Neural cell (in vitro differentiated cells): ENCODE data around the gene BPGM. TPM values are rescaled to one million over a fixed set of nuclear protein-coding genes. Genes with fewer than 3 reads are reported as not detected.

Source experiments
- H2AFZ ChIP-seq: fragments of 200-600, 300-800 bp; sonication (generic), shearing (Covaris generic); 2 replicates; pipeline ENCODE4 v1.6.0; 2014; ENCODE audit warnings: low read depth, mild to moderate bottlenecking, antibody characterized with exemption, low read length, moderate library complexity
- H3F3A ChIP-seq: fragments of 200-600 bp; shearing (Covaris generic); 2 replicates; pipeline ENCODE4 v1.6.1; 2016; ENCODE audit warnings: mild to moderate bottlenecking, moderate library complexity, mixed read lengths, antibody characterized with exemption, low read length; ENCODE audit not compliant: insufficient read depth, poor library complexity, severe bottlenecking
- H3K27ac ChIP-seq: fragments of 200-600, 300-800 bp; sonication (generic), shearing (Covaris generic); 2 replicates; pipeline ENCODE4 v1.5.1; 2014; ENCODE audit warnings: mild to moderate bottlenecking, low read length, moderate library complexity
- H3K27me3 ChIP-seq: fragments of 300-800, 200-600 bp; sonication (generic), shearing (Covaris generic); 2 replicates; pipeline ENCODE4 v1.6.0; 2014; ENCODE audit warnings: mild to moderate bottlenecking, low read depth, low read length, moderate library complexity; ENCODE audit not compliant: insufficient read depth
- H3K36me3 ChIP-seq: fragments of 300-800, 200-600 bp; sonication (generic), shearing (Covaris generic); 2 replicates; pipeline ENCODE4 v1.5.1; 2014; ENCODE audit warnings: mild to moderate bottlenecking, antibody characterized with exemption, low read length, moderate library complexity; ENCODE audit not compliant: insufficient read depth
- H3K4me2 ChIP-seq: fragments of 300-800, 200-600 bp; sonication (generic), shearing (Covaris generic); 2 replicates; pipeline ENCODE4 v1.6.0; 2014; ENCODE audit warnings: mild to moderate bottlenecking, low read length
- H3K4me3 ChIP-seq: fragments of 300-800, 200-600 bp; sonication (generic), shearing (Covaris generic); 2 replicates; pipeline ENCODE4 v1.5.1; 2014; ENCODE audit warnings: mild to moderate bottlenecking, low read length, moderate library complexity
- H3K79me2 ChIP-seq: fragments of 200-600 bp; shearing (Covaris generic); replicated peaks from 2 replicates; pipeline ENCODE4 v1.6.0; 2014; ENCODE audit warnings: mild to moderate bottlenecking, low read length, moderate library complexity; ENCODE audit not compliant: insufficient read depth
- H3K9ac ChIP-seq: fragments of 300-800, 200-600 bp; sonication (generic), shearing (Covaris generic); 2 replicates; pipeline ENCODE4 v1.6.1; 2016; ENCODE audit warnings: mild to moderate bottlenecking, low read length, mixed read lengths
- H3K9me2 ChIP-seq: fragments of 200-600 bp; shearing (Covaris generic); 2 replicates; pipeline ENCODE4 v1.6.1; 2016; ENCODE audit warnings: mild to moderate bottlenecking, low read length, mixed read lengths; ENCODE audit not compliant: insufficient read depth
- H3K9me3 ChIP-seq: fragments of 200-600, 300-800 bp; sonication (generic), shearing (Covaris generic); 2 replicates; pipeline ENCODE4 v1.6.1; 2016; ENCODE audit warnings: mild to moderate bottlenecking, mixed run types, low read length, moderate library complexity, mixed read lengths
- H4K20me1 ChIP-seq: fragments of 200-600 bp; shearing (Covaris generic); 2 replicates; pipeline ENCODE4 v1.6.1; 2016; ENCODE audit warnings: mild to moderate bottlenecking, mixed run types; ENCODE audit not compliant: insufficient read depth
- EP300 ChIP-seq: fragments of 450-650 bp; conservative IDR thresholded peaks from 2 replicates; pipeline ENCODE4 v1.6.1; 2014; ENCODE audit warnings: antibody characterized with exemption, mild to moderate bottlenecking, moderate library complexity; ENCODE audit not compliant: poor library complexity, severe bottlenecking
- EZH2 ChIP-seq: fragments of 200-600, 300-800 bp; shearing (Covaris generic), sonication (generic); IDR thresholded peaks from 2 replicates; pipeline ENCODE4 v1.6.1; 2014; ENCODE audit warnings: antibody characterized with exemption, low read length, borderline replicate concordance, mild to moderate bottlenecking; ENCODE audit not compliant: insufficient read depth, poor library complexity, severe bottlenecking
- MXI1 ChIP-seq: fragments of 450-650 bp; conservative IDR thresholded peaks from 2 replicates; pipeline ENCODE4 v1.6.1; 2014; ENCODE audit warnings: antibody characterized with exemption, mild to moderate bottlenecking; ENCODE audit not compliant: poor library complexity, severe bottlenecking
- POLR2AphosphoS5 ChIP-seq: IDR thresholded peaks from 2 replicates; pipeline ENCODE4 v1.6.1; 2012
- RAD21 ChIP-seq: fragments of 450-650 bp; conservative IDR thresholded peaks from 2 replicates; pipeline ENCODE4 v1.6.1; 2014; ENCODE audit warnings: antibody characterized with exemption, mild to moderate bottlenecking, moderate library complexity
- SMC3 ChIP-seq: fragments of 450-650 bp; conservative IDR thresholded peaks from 2 replicates; pipeline ENCODE4 v1.6.1; 2014; ENCODE audit warnings: antibody characterized with exemption, mild to moderate bottlenecking, moderate library complexity; ENCODE audit not compliant: poor library complexity
- TAF1 ChIP-seq: IDR thresholded peaks from 2 replicates; pipeline ENCODE4 v1.6.1; 2012; ENCODE audit warnings: low read depth
- polyA plus RNA-seq: library from polyadenylated mRNA; depleted of rRNA; stranded (reverse); fragments of >200 nt; gene quantifications from 2 replicates; pipeline ENCODE4 v1.2.3, GENCODE V29; 2014
- TF ChIP-seq, protein P1 (sequence below): IDR thresholded peaks from 2 replicates; pipeline ENCODE4 v1.6.1; 2012; ENCODE audit warnings: borderline replicate concordance
- TF ChIP-seq, protein P2 (sequence below): fragments of 450-650 bp; IDR thresholded peaks from 2 replicates; pipeline ENCODE4 v1.5.1; 2014; ENCODE audit warnings: antibody characterized with exemption, mild to moderate bottlenecking, moderate library complexity; ENCODE audit not compliant: poor library complexity, severe bottlenecking

The BPGM gene
- polyA plus RNA-seq, 1 donor from 2014 or later = 57.4 TPM

DNA sequence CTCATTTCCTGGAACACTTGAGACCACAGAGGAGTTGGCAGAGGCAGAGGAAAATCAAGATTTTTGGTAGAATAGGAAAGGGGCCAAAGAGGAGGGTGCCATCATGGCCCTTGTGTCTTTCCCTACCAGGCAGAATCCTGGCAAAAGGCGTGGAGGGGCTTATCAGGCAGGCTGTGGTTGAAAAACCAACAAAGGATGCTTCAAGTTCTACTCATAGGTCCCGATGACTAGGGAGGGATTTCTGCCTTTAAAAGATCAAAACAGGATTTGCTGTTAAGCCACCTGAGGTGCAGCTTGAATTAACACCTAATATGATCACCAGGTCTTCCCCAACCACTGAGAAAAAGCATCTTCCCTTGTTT lies 45.7 kb downstream of the BPGM start:
- Histone ChIP-seq H3K79me2 (no peaks in the 10 kb centered on the region), H3K9me3 (no peaks in the 10 kb centered on the region), H2AFZ (no peak overlapping the region), H3K27me3 (no peaks in the 10 kb centered on the region), H3K9ac (no peak overlapping the region), H3K36me3 (no peaks in the 10 kb centered on the region), H3K9me2 (no peaks in the 10 kb centered on the region), H3K4me3 (no peak overlapping the region), H3F3A (no peaks in the 10 kb centered on the region), H3K4me2 (no peak overlapping the region), H4K20me1 (no peaks in the 10 kb centered on the region), H3K27ac (no peak overlapping the region)
- TF ChIP-seq POLR2AphosphoS5 = no peak
- TF ChIP-seq EZH2 = no peak
- TF ChIP-seq, protein P1, sequence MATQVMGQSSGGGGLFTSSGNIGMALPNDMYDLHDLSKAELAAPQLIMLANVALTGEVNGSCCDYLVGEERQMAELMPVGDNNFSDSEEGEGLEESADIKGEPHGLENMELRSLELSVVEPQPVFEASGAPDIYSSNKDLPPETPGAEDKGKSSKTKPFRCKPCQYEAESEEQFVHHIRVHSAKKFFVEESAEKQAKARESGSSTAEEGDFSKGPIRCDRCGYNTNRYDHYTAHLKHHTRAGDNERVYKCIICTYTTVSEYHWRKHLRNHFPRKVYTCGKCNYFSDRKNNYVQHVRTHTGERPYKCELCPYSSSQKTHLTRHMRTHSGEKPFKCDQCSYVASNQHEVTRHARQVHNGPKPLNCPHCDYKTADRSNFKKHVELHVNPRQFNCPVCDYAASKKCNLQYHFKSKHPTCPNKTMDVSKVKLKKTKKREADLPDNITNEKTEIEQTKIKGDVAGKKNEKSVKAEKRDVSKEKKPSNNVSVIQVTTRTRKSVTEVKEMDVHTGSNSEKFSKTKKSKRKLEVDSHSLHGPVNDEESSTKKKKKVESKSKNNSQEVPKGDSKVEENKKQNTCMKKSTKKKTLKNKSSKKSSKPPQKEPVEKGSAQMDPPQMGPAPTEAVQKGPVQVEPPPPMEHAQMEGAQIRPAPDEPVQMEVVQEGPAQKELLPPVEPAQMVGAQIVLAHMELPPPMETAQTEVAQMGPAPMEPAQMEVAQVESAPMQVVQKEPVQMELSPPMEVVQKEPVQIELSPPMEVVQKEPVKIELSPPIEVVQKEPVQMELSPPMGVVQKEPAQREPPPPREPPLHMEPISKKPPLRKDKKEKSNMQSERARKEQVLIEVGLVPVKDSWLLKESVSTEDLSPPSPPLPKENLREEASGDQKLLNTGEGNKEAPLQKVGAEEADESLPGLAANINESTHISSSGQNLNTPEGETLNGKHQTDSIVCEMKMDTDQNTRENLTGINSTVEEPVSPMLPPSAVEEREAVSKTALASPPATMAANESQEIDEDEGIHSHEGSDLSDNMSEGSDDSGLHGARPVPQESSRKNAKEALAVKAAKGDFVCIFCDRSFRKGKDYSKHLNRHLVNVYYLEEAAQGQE = no peak
- TF ChIP-seq EP300 = no peak
- TF ChIP-seq MXI1 = no peak
- TF ChIP-seq SMC3 = no peak
- TF ChIP-seq RAD21 = no peak
- TF ChIP-seq TAF1 = no peak

DNA sequence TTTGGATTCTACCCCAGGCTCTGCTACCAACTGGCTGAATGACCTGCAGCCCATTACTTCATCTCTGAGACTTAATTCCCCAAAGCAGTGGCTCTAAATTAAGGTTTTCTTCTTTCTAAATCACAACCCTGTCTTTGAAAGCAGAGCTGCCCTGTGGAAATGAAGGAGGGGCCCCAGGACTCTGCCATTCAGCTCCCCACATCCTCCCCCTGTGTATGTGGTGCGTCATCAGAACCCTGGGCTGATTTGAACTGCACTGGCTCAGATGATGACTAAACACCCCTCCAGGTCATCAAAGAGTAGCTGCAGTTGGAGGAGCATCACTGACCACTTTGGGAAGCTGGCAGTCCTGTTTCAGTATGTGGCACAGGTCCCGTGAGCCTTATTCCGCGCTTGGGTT lies 46.6 kb downstream of the BPGM start:
- TF ChIP-seq EP300 = no peak
- TF ChIP-seq, protein P2, sequence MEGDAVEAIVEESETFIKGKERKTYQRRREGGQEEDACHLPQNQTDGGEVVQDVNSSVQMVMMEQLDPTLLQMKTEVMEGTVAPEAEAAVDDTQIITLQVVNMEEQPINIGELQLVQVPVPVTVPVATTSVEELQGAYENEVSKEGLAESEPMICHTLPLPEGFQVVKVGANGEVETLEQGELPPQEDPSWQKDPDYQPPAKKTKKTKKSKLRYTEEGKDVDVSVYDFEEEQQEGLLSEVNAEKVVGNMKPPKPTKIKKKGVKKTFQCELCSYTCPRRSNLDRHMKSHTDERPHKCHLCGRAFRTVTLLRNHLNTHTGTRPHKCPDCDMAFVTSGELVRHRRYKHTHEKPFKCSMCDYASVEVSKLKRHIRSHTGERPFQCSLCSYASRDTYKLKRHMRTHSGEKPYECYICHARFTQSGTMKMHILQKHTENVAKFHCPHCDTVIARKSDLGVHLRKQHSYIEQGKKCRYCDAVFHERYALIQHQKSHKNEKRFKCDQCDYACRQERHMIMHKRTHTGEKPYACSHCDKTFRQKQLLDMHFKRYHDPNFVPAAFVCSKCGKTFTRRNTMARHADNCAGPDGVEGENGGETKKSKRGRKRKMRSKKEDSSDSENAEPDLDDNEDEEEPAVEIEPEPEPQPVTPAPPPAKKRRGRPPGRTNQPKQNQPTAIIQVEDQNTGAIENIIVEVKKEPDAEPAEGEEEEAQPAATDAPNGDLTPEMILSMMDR = no peak
- no peak for TF ChIP-seq POLR2AphosphoS5
- no peak for TF ChIP-seq SMC3
- no peak for TF ChIP-seq EZH2
- TF ChIP-seq TAF1 = no peak
- no peak for TF ChIP-seq RAD21
- TF ChIP-seq MXI1 = no peak
- no peak overlapping the region for H3K9ac ChIP-seq

More for the DNA sequence above, 46.6 kb downstream of the BPGM start:
- H3K79me2 ChIP-seq = no peaks in the 10 kb centered on the region
- no peaks in the 10 kb centered on the region for H4K20me1 ChIP-seq
- no peaks in the 10 kb centered on the region for H3K9me2 ChIP-seq
- H3K36me3 ChIP-seq = no peaks in the 10 kb centered on the region
- no peaks in the 10 kb centered on the region for H3K9me3 ChIP-seq
- H2AFZ ChIP-seq = no peak overlapping the region
- no peaks in the 10 kb centered on the region for H3K27me3 ChIP-seq
- no peak overlapping the region for H3K4me3 ChIP-seq
- H3F3A ChIP-seq = no peaks in the 10 kb centered on the region
- H3K4me2 ChIP-seq = no peak overlapping the region
- no peak overlapping the region for H3K27ac ChIP-seq
